Mesendoderm (in vitro differentiated cells): Measurements from ENCODE around the gene TSBP1.

Source experiments
- DNase-seq: peaks from one replicate; pipeline ENCODE4 v3.0.0; 2013
- H2AK5ac ChIP-seq: 2 replicates; pipeline ENCODE4 v1.6.1; 2013; ENCODE audit warnings: low read length, inconsistent platforms
- H2BK120ac ChIP-seq: 2 replicates; pipeline ENCODE4 v1.6.1; 2013; ENCODE audit warnings: low read depth, mild to moderate bottlenecking, low read length, moderate library complexity, mixed read lengths
- H2BK15ac ChIP-seq: replicated peaks from 2 replicates; pipeline ENCODE4 v1.6.1; 2013; ENCODE audit warnings: low read depth, mild to moderate bottlenecking, moderate library complexity
- H2BK5ac ChIP-seq: 2 replicates; pipeline ENCODE4 v1.6.1; 2013; ENCODE audit warnings: low read length, inconsistent platforms
- H3K18ac ChIP-seq: 2 replicates; pipeline ENCODE4 v1.6.1; 2013; ENCODE audit warnings: mild to moderate bottlenecking, low read length, mixed read lengths
- H3K23ac ChIP-seq: one replicate; pipeline ENCODE4 v1.6.1; 2013; ENCODE audit warnings: low read length
- H3K27ac ChIP-seq: 2 replicates; pipeline ENCODE4 v1.5.1; 2013; ENCODE audit warnings: low read depth, mild to moderate bottlenecking, inconsistent platforms, low read length, moderate library complexity
- H3K27me3 ChIP-seq: 2 replicates; pipeline ENCODE4 v1.6.1; 2013; ENCODE audit warnings: low read length, control low read depth, mild to moderate bottlenecking, inconsistent platforms; ENCODE audit not compliant: insufficient read depth, poor library complexity
- H3K36me3 ChIP-seq: 2 replicates; pipeline ENCODE4 v1.6.1; 2013; ENCODE audit warnings: low read length, inconsistent platforms; ENCODE audit not compliant: control insufficient read depth, insufficient read depth
- H3K4ac ChIP-seq: one replicate; pipeline ENCODE4 v1.6.1; 2013; ENCODE audit warnings: low read depth, mild to moderate bottlenecking, low read length, moderate library complexity
- H3K4me1 ChIP-seq: 2 replicates; pipeline ENCODE4 v1.6.1; 2013; ENCODE audit warnings: low read depth, low read length, inconsistent platforms; ENCODE audit not compliant: control insufficient read depth
- H3K4me2 ChIP-seq: 2 replicates; pipeline ENCODE4 v1.6.1; 2013; ENCODE audit warnings: low read length
- H3K4me3 ChIP-seq: 2 replicates; pipeline ENCODE4 v1.5.1; 2013; ENCODE audit warnings: mild to moderate bottlenecking, low read length
- H3K56ac ChIP-seq: one replicate; pipeline ENCODE4 v1.6.1; 2013; ENCODE audit warnings: low read length
- H3K79me1 ChIP-seq: 2 replicates; pipeline ENCODE4 v1.6.1; 2013; ENCODE audit warnings: low read length, inconsistent platforms
- H3K79me2 ChIP-seq: 2 replicates; pipeline ENCODE4 v1.6.1; 2013; ENCODE audit warnings: mild to moderate bottlenecking, low read length; ENCODE audit not compliant: control insufficient read depth, insufficient read depth
- H3K9ac ChIP-seq: 2 replicates; pipeline ENCODE4 v1.6.1; 2013; ENCODE audit warnings: low read length, inconsistent platforms
- H4K5ac ChIP-seq: one replicate; pipeline ENCODE4 v1.6.1; 2013; ENCODE audit warnings: low read length
- H4K8ac ChIP-seq: one replicate; pipeline ENCODE4 v1.6.1; 2013; ENCODE audit warnings: low read depth, mild to moderate bottlenecking, control low read depth, low read length, moderate library complexity
- WGBS: extraction: QIAGEN DNeasy Blood & Tissue Kit; methylation state at CpG from one replicate; pipeline ENCODE4 v1.1.7; 2013; ENCODE audit warnings: low lambda C conversion rate, missing lambda C conversion rate; ENCODE audit not compliant: insufficient coverage; ENCODE audit errors: extremely low coverage; 5-methylcytosine and 5-hydroxymethylcytosine counted together

TSBP1 gene

DNA sequence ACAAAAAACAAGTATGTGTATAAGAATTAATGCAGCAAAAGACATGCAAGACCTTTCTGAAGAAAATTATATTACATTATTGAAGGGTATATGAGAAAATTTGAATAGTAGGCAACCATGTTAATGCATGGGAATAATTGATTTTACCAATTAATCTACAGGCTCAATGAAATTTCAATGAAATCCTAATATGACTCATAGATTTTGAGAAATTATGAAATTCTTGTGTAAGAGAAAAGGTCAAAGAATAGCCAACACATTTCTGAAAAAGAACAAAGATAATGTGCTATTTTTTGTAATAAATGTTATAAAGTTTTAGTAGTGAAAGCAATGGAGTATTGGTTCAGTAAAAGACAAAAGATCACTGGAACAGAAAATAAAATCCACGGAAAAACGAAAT, 18.4 kb downstream of the TSBP1 start:
- Histone ChIP-seq H2BK5ac (no peak overlapping the region), H3K9ac (no peak overlapping the region), H3K4me3 (no peak overlapping the region), H3K79me1 (no peaks in the 10 kb centered on the region), H3K4me2 (no peak overlapping the region), H3K18ac (no peak overlapping the region), H2BK120ac (no peak overlapping the region), H3K23ac (no peak overlapping the region), H3K79me2 (no peaks in the 10 kb centered on the region), H3K56ac (no peak overlapping the region), H3K27me3 (no peaks in the 10 kb centered on the region), H3K36me3 (no peaks in the 10 kb centered on the region), H4K5ac (no peak overlapping the region), H3K27ac (no peak overlapping the region), H2AK5ac (no peak overlapping the region), H2BK15ac (no peak overlapping the region), H3K4me1 (no peaks in the 10 kb centered on the region), H4K8ac (no peak overlapping the region), H3K4ac (no peak overlapping the region)
- WGBS, result no CpG with 5 or more reads among the region's 2 CpGs
- DNase-seq, result no peak

DNA sequence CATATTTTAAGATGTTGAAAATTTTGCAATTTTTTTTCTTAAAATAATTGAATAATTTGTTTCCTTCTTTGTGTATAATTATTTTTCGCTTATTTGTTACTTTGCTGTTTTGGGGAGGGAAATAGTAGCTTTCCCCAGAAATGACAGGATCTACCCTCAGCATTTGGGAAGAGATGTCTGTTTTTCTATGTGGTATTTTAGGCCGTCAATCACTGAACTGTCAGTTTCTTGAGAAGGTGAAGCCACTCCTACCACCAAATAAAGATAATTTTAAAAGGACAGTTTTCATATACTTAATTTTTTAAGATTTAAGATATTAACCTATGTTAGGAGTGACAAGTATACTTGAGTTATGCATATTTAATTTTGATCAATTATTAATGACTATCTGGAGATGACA, 31.5 kb downstream of the TSBP1 start:
- Histone ChIP-seq H3K56ac (no peak overlapping the region), H2BK5ac (no peak overlapping the region), H4K8ac (no peak overlapping the region), H3K9ac (no peak overlapping the region), H2AK5ac (no peak overlapping the region), H3K27me3 (no peaks in the 10 kb centered on the region), H3K23ac (no peak overlapping the region), H3K79me2 (no peaks in the 10 kb centered on the region), H3K18ac (no peak overlapping the region), H3K4me2 (no peak overlapping the region), H3K4me1 (no peaks in the 10 kb centered on the region), H3K36me3 (no peaks in the 10 kb centered on the region), H2BK15ac (no peak overlapping the region), H3K4me3 (no peak overlapping the region), H4K5ac (no peak overlapping the region), H3K27ac (no peak overlapping the region), H3K4ac (no peak overlapping the region), H3K79me1 (no peaks in the 10 kb centered on the region), H2BK120ac (no peak overlapping the region)
- no peak for DNase-seq
- WGBS, result no CpG with 5 or more reads among the region's 2 CpGs

DNA sequence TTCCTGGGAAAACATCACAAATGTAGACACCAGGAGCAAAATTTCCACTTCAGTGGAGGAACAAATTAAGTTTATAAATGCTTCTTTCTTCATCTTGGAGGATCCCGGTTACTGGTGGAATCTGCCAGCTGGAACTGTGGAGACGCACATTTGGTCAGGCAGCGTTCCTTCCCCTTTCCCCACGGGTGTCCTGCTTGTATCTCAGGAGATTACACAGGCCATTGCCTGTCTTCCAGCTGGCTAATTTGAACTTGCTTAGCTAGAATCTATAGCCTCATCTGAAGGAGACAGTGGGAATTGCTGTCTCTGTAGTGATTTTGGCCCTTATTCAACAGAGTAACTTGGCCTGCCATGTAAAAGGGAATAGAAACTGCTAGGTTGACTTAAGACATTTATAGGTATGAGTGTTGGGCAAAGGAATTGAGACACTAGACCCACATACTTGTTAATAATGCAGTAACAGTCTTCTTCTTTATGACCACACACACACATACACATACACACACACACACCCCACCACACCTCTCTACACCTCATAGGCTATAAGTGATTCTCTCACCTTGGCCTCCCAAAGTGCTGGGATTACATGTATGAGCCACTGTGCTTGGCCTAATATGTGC, 34.4 kb downstream of the TSBP1 start:
- H3K27ac ChIP-seq, result no peak overlapping the region

DNA sequence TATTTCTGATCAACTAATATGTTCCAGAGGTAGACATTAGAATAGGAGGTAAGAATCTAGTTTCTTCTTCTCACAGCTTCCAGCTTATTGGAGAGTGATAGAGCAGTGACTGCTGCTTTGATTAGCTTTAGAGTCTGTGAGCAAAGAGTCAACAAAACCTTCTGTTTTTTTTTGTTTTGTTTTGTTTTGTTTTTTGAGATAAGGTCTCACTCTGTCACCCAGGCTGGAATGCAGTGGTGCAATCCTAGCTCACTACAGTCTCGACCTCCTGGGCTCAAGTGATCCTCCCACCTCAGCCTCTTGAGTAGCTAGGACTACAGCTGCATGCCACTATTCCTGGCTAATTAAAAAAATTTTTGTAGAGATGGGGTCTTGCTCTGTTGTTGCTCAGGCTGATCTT, 39.3 kb downstream of the TSBP1 start:
- H2BK15ac ChIP-seq, result no peak overlapping the region
- H2AK5ac ChIP-seq, result no peak overlapping the region
- H3K36me3 ChIP-seq, result no peaks in the 10 kb centered on the region
- H3K56ac ChIP-seq, result no peak overlapping the region
- no peaks in the 10 kb centered on the region for H3K79me2 ChIP-seq
- H3K27me3 ChIP-seq, result no peaks in the 10 kb centered on the region
- H3K4me1 ChIP-seq, result no peaks in the 10 kb centered on the region
- no peak overlapping the region for H3K18ac ChIP-seq
- no peak overlapping the region for H2BK120ac ChIP-seq
- no peak overlapping the region for H3K9ac ChIP-seq
- no peak overlapping the region for H3K4me2 ChIP-seq
- H4K8ac ChIP-seq, result no peak overlapping the region
- WGBS, result no CpG with 5 or more reads among the region's 1 CpG
- H3K23ac ChIP-seq, result no peak overlapping the region
- H3K4me3 ChIP-seq, result no peak overlapping the region
- H3K27ac ChIP-seq, result no peak overlapping the region
- no peak overlapping the region for H3K4ac ChIP-seq
- peak; percentile 4 for DNase-seq
- no peak overlapping the region for H2BK5ac ChIP-seq
- no peak overlapping the region for H4K5ac ChIP-seq
- no peaks in the 10 kb centered on the region for H3K79me1 ChIP-seq

More for the DNA sequence above, 34.4 kb downstream of the TSBP1 start:
- no peaks in the 10 kb centered on the region for H3K27me3 ChIP-seq
- H3K79me2 ChIP-seq, result no peaks in the 10 kb centered on the region
- H3K79me1 ChIP-seq, result no peaks in the 10 kb centered on the region
- no peak overlapping the region for H2BK15ac ChIP-seq
- H4K5ac ChIP-seq, result no peak overlapping the region
- H2BK5ac ChIP-seq, result no peak overlapping the region
- no peak overlapping the region for H3K9ac ChIP-seq
- DNase-seq, result peak; percentile 22
- H3K4me3 ChIP-seq, result no peak overlapping the region
- H2AK5ac ChIP-seq, result no peak overlapping the region
- H3K4me1 ChIP-seq, result no peaks in the 10 kb centered on the region
- no peak overlapping the region for H4K8ac ChIP-seq
- H3K56ac ChIP-seq, result no peak overlapping the region
- WGBS, result no CpG with 5 or more reads among the region's 4 CpGs
- no peak overlapping the region for H3K4me2 ChIP-seq
- no peak overlapping the region for H3K18ac ChIP-seq
- no peak overlapping the region for H2BK120ac ChIP-seq
- H3K4ac ChIP-seq, result no peak overlapping the region
- H3K36me3 ChIP-seq, result no peaks in the 10 kb centered on the region
- H3K23ac ChIP-seq, result no peak overlapping the region

DNA sequence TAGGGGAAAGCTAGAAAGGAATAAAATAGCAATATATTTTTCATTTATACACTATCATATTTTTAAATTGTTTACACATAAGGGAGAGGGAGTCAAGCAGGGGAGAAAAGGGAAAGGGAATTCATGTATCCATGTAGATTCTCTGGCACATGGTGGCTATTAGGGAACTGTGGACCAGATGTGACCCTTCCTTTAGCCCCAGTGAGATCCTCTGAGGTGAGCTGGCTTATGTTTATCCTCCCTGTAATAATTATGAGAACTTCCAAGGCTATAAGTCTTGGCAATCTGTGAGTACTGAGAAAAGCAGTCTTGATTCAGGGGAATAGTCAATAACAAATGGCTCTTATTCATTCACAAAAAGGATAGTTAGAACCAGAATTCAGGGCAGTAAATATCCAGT, 42.6 kb downstream of the TSBP1 start:
- Histone ChIP-seq H2BK15ac (no peak overlapping the region), H3K18ac (no peak overlapping the region), H4K5ac (no peak overlapping the region), H3K4ac (no peak overlapping the region), H3K23ac (no peak overlapping the region), H3K79me2 (no peaks in the 10 kb centered on the region), H3K27ac (no peak overlapping the region), H4K8ac (no peak overlapping the region), H3K9ac (no peak overlapping the region), H2BK120ac (no peak overlapping the region), H3K36me3 (no peaks in the 10 kb centered on the region), H3K4me3 (no peak overlapping the region), H3K56ac (no peak overlapping the region), H2BK5ac (no peak overlapping the region), H3K27me3 (no peaks in the 10 kb centered on the region), H3K4me1 (no peaks in the 10 kb centered on the region), H2AK5ac (no peak overlapping the region), H3K79me1 (no peaks in the 10 kb centered on the region), H3K4me2 (no peak overlapping the region)
- DNase-seq, result no peak

DNA sequence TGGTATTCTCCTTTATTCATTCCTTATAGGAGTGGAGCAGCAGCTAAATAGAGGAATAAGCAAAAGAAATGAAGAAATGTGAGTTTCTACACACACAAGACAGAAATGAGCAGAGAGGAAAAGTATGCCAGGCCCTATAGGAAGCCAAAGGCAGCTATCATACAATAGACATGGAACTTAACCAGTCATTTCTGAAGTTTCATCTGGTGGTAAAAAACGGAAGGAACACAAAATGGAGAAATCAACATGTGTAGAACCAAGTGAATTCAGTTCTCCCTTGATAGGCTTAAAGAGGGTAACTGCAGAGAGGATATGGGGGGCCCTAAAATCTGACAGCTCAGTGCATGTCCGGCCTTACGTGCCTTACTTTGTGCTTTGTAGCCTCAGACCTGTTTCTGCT, 44.6 kb downstream of the TSBP1 start:
- Histone ChIP-seq H3K79me2 (no peaks in the 10 kb centered on the region), H2AK5ac (no peak overlapping the region), H3K36me3 (no peaks in the 10 kb centered on the region), H3K4me3 (no peak overlapping the region), H2BK120ac (no peak overlapping the region), H3K4me1 (no peaks in the 10 kb centered on the region), H3K27ac (no peak overlapping the region), H3K18ac (no peak overlapping the region), H3K4ac (no peak overlapping the region), H3K4me2 (no peak overlapping the region), H2BK15ac (no peak overlapping the region), H2BK5ac (no peak overlapping the region), H3K79me1 (no peaks in the 10 kb centered on the region), H4K5ac (no peak overlapping the region), H3K9ac (no peak overlapping the region), H3K56ac (no peak overlapping the region), H3K23ac (no peak overlapping the region), H3K27me3 (no peaks in the 10 kb centered on the region), H4K8ac (no peak overlapping the region)
- DNase-seq, result no peak
- no CpG with 5 or more reads among the region's 3 CpGs for WGBS
